ENCODE measurements around the gene UBE2J1. TPM values are rescaled to one million over a fixed set of nuclear protein-coding genes. Genes with fewer than 3 reads are reported as not detected.

The UBE2J1 gene
- total and polyA plus RNA-seq, 9 of the 15 experiments (the other 6 are each of a cell fraction or from before 2014, with no cell fraction given) = 11.6 to 32.6 (median 22.0) TPM

DNA sequence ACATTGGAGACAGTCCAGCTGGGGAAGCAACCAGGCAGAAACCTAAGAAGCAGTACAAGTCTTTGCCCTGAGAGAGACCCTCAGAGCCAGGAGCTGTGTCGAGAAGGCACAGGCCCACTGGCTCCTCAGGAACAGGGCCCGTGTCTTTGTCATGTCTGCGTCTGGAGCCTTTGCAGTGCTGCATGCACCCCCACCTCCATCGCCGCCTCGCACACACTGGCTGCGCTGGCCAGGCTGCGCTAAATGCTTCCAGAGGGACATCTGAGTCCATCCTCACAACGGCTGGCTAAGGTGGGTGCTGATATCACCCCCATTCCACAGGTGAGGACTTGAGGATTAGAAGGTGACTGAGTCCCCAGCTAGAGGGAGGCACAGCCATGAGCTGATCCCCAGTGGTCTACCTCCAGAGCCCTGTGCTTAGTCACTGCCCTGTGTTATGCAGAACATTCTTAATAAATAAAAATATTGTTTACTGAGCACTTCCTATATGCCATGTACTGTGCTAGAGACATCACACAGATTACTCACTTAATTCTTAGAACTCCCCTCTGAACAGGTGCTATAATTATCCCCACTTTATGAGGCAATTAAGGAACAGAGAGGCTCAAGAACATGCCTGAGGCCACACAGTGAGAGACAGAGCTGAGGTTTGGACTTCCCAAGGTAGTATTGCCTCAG is 65.0 kb downstream of the UBE2J1 start:
- Histone ChIP-seq H3K36me3 (ENCODE audit: control insufficient read depth, insufficient read depth, low read length) (no peaks in the 10 kb centered on the region), H3K4me2 (ENCODE audit: insufficient read depth, low read length) (no peak overlapping the region), H3K27ac (ENCODE audit: extremely low read depth, low read depth, low read length) (no peak overlapping the region), H3K4me1 (replicated peaks in 1 of 2; ENCODE audit: control insufficient read depth in 2 of 2, insufficient read depth in 2 of 2, low read length in 2 of 2) (no peaks in the 10 kb centered on the region), H3K27me3 (ENCODE audit: control insufficient read depth in 2 of 2, insufficient read depth in 2 of 2, low read length in 2 of 2) (peaks cover 39 to 55% of the 10 kb centered on the region in 2 experiments), H3K4me3 (no peak overlapping the region), H3K9me1 (ENCODE audit: control insufficient read depth, insufficient read depth, low read length) (no peaks in the 10 kb centered on the region), H3K9ac (ENCODE audit: insufficient read depth in 1 of 2, low read depth in 2 of 2, low read length in 2 of 2) (no peak overlapping the region), H4K20me1 (replicated peaks; ENCODE audit: control insufficient read depth, insufficient read depth, low read length) (no peaks in the 10 kb centered on the region; the same call in 1 of the 2 replicates), H2AFZ (ENCODE audit: low read depth, low read length) (no peak overlapping the region), H3K9me3 (replicated peaks; ENCODE audit: control insufficient read depth, insufficient read depth, low read depth, low read length) (no peaks in the 10 kb centered on the region), H3K79me2 (ENCODE audit: control insufficient read depth, insufficient read depth, low read length) (no peaks in the 10 kb centered on the region)
- in situ Hi-C loops (cut with MboI) = no loop called here
- intact Hi-C loops (cut with micrococcal nuclease) = no loop called here
- ATAC-seq (no peak), FAIRE-seq (no peak), DNase-seq (ENCODE audit: extremely low read depth in 1 of 4, low spot score in 3 of 4) (no peak)
- ChIA-PET POLR2A (interaction anchor here (0.5 to 0.6 kb wide), 3 partner anchors 24 to 111 kb away, joined by 3 read pairs; no protein-coding TSS in a partner anchor), CTCF (ENCODE audit: low intra/inter-chr PET ratio) (no interaction called here)
- 16% methylated on average over 9 of the region's 9 CpGs for WGBS (ENCODE audit: insufficient coverage, low coverage, missing lambda C conversion rate)
- no peak for TF ChIP-seq HNRNPH1 (optimal IDR thresholded peaks at IDR 0.05; ENCODE audit: low read depth, low read length)
- no peak for TF ChIP-seq DPF2 (IDR thresholded peaks at IDR 0.05)
- no peak for TF ChIP-seq RB1 (IDR thresholded peaks at IDR 0.05; ENCODE audit: low read depth)
- no peak for TF ChIP-seq RBBP5 (IDR thresholded peaks at IDR 0.05; ENCODE audit: borderline replicate concordance, insufficient read depth, low read length, poor library complexity, severe bottlenecking)
- TF ChIP-seq LARP7 (IDR thresholded peaks at IDR 0.05) = no peak
- TF ChIP-seq LCOR (CRISPR knock-in tag; IDR thresholded peaks at IDR 0.05) = no peak
- no peak for TF ChIP-seq ARID1B (IDR thresholded peaks at IDR 0.05)
- TF ChIP-seq TCF7 (IDR thresholded peaks at IDR 0.05; ENCODE audit: borderline replicate concordance) = no peak
- no peak for TF ChIP-seq POLR2G (IDR thresholded peaks at IDR 0.05; ENCODE audit: low read depth, low read length)
- TF ChIP-seq DACH1 (IDR thresholded peaks at IDR 0.05; ENCODE audit: partially characterized antibody) = no peak
- no peak for TF ChIP-seq ETV5 (CRISPR knock-in tag; IDR thresholded peaks at IDR 0.05; ENCODE audit: low read depth)
- TF ChIP-seq, protein P1, sequence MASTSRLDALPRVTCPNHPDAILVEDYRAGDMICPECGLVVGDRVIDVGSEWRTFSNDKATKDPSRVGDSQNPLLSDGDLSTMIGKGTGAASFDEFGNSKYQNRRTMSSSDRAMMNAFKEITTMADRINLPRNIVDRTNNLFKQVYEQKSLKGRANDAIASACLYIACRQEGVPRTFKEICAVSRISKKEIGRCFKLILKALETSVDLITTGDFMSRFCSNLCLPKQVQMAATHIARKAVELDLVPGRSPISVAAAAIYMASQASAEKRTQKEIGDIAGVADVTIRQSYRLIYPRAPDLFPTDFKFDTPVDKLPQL (IDR thresholded peaks at IDR 0.05; ENCODE audit: extremely low read depth, insufficient read length) = no peak
- BruUV-seq (replicated peaks) = no TSS peak
